Retinal pigment epithelial cell (primary cell): ENCODE results near the gene SPNS3.

Experiments
- DNase-seq: peaks from one replicate; pipeline ENCODE4 v3.0.0-alpha.2; 2010; ENCODE audit warnings: low read depth
- H3K4me3 ChIP-seq: 2 replicates; pipeline ENCODE4 v1.5.1; 2011; ENCODE audit warnings: mild to moderate bottlenecking, low read length, control low read depth, moderate library complexity
- TF ChIP-seq, protein P1 (sequence below): conservative IDR thresholded peaks from 2 replicates; pipeline ENCODE4 v1.5.1; 2011; ENCODE audit warnings: low read depth, low read length, control low read depth, inconsistent platforms

Gene SPNS3

DNA sequence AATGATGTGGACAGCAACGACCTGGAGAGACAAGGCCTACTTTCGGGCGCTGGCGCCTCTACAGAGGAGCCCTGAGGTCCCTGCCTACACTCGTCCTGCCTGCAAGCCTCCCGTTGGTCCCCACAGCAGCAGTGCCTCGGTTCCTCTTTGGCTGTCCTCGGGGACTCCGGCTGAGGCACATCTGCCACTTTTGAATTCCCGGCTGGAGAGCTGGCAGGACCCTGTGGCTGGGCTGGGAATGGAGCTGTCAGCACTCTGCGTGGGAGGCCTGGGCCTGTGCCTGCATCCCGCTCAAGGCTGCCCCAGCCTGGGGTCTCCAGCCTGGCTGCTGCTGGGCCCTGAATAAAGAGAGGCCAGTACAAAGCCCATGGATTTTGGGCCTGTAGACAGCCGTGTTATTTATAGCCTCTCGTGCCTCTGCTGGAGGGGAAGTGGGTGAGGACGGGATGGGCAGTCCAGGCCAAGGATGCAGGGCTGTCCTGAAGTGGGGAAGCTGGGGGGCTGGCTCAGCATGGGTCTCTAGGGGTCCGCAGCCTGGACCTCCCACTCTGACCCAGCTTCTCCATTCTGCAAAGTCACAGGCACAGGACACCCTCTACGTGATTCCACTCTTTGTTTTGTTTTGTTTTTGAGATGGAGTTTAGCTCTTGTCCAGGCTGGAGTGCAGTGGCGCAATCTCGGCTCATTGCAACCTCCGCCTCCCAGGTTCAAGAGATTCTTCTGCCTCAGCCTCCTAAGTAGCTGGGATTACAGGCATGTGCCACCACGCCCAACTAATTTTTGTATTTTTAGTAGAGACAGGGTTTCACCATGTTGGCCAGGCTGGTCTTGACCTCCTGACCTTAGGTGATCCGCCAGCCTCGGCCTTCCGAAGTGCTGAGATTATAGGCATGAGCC is 54.3 kb downstream of the SPNS3 start:
- no peak for DNase-seq
- TF ChIP-seq, protein P1, sequence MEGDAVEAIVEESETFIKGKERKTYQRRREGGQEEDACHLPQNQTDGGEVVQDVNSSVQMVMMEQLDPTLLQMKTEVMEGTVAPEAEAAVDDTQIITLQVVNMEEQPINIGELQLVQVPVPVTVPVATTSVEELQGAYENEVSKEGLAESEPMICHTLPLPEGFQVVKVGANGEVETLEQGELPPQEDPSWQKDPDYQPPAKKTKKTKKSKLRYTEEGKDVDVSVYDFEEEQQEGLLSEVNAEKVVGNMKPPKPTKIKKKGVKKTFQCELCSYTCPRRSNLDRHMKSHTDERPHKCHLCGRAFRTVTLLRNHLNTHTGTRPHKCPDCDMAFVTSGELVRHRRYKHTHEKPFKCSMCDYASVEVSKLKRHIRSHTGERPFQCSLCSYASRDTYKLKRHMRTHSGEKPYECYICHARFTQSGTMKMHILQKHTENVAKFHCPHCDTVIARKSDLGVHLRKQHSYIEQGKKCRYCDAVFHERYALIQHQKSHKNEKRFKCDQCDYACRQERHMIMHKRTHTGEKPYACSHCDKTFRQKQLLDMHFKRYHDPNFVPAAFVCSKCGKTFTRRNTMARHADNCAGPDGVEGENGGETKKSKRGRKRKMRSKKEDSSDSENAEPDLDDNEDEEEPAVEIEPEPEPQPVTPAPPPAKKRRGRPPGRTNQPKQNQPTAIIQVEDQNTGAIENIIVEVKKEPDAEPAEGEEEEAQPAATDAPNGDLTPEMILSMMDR, result no peak
- no peak overlapping the region for H3K4me3 ChIP-seq

DNA sequence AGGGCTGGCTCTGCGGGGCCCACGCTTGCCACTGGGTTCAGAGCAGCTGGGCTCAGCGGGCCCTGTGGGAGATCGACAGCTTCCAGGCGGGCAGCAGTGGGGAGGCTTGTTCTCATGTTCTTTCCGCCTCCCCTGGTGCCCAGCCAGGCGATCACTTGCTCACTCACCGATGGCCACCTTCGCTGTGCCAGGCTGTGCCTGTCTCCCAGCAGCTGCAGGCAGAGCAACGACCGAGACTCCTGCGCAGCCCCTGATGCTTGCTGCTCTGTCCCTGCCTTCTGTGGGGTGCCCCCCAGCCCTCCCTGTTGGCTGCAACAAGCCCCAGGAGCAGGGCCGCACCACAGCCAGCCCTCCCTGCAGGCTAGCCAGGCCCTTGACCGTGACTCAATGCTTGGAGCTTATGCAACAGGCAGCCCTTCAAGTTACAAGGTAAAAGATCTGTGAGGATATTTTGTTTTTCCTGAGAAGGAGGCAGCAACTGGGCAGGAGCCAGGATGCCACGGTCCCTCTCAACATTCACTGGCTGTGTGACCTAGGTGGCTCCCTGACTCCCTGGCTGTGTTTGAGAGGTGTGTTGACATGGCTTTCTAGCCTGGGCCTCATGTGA is 55.4 kb downstream of the SPNS3 start:
- DNase-seq, result no peak
- TF ChIP-seq, protein P1, result no peak
- H3K4me3 ChIP-seq, result no peak overlapping the region

DNA sequence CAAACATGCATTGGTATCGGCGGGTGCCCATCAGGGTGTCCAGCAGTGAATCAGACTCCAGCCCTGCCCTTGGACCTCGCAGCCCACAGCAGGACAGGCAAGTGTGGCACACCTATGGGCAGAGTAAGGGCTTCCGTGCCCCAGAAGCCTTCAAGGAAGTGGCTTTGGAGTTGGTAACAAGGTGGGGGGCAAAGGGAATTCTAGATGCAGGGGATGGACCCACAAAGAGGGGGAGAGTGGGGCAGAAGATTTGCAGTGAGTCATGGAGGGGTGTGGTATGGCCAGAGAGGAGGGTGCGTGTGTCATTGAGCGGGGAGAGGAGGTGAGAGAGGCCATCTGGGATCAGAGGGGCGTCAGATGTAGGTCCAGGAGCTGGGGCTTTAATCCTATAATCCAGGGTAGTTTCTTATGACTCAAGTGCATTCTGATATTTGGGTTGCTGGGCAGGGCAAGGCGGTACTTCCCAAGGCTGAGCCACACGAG is 56.4 kb downstream of the SPNS3 start:
- peak; percentile 62 for DNase-seq
- H3K4me3 ChIP-seq, result no peak overlapping the region
- TF ChIP-seq, protein P1, result no peak

DNA sequence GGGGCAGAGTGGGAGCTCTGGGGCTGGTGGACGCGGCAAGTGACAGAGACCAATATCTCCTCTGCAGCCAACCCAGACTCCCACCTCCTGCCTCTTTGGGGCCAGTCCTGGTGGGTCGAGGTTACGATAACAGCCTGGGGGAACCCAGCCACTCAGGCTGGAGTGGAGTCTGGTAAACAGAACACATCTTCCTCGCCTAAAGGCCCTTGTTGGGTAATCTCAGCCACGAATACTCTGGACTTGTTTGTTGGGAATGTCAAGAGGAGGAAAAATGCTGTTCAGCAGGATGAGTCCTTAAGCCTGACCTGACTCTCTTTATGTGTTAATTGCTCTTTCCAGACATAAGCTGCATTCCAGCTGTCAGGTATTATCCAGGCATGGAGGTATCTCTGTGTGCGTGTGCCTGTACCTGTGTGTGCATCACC is 56.9 kb downstream of the SPNS3 start:
- H3K4me3 ChIP-seq, result no peak overlapping the region
- TF ChIP-seq, protein P1, result no peak
- no peak for DNase-seq

DNA sequence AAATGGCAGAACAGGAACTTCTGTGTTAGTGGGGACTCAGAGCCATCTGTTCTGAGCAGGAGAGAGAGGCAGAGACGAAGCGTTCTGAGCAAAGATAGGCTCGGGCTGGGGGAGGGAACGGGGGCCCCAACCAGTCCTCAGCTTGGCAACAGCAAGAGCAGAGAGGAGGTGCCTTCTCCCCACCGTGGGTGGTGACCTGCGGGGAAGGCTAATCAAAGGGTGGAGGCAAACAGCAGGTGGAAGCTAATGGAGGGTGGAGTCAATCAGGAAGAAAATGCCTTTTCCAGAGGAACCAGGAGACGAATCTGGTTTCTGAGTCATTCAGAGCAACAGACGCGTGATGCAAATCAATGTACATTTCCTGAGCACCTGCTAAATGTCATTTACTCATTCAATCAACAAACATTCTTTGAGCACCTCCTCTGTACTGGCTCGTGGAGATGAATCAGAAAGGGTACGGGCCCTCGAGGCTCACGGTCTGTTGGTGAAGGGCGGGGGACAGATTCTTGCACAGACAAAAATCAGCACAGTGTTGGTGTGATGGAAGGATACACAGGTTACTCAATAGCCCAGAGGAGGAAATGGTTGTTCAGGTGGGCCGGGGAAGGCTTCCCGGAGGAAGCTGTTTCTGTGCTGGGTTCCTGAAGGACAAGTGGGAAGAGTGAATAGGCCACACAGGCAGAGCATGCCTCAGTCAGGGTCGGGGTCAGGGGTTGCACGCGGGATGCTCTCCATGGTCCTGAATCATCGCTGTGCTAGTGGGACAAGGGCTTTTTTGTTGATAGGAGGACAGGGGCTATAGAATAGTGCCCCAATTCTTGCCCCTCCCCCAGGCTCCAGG is 59.2 kb downstream of the SPNS3 start:
- H3K4me3 ChIP-seq, result no peak overlapping the region
- TF ChIP-seq, protein P1, result no peak
- DNase-seq, result no peak

DNA sequence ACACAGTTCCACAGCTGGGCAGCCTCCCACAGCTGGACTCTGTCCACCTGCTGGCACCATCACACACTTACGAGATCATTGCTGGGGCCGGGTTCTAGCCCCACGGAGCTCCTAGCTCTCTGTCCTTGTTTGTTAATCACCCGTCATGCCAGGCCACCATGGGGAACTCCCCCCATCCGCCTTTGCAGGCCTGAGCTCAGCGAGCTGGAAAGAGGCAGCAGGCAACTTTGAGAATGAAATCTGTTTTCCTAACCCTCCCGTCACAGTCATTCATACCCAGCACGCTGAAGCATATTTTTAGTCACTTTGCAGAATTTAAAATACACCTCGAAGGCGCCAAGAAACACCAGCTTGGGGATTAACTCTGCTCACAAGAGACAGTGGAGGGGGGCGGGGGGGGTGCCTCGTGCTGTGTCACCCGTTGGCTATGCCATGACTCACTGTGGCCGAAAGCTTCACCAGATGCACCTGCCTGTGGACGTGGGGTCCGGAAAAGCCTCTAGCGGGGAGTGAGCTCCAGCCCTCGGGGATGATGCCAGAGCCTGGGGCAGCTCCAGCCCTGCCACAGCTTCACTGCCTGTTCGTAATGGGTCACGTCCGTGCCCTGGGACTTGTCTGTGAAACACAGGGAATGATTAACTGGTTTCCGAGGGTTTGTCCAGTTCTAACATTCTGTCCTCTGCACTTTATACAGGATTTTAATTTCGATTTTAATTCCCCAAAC is 63.5 kb downstream of the SPNS3 start:
- peak overlapping the region; percentile 40 for H3K4me3 ChIP-seq
- TF ChIP-seq, protein P1, result no peak
- peak; percentile 88 for DNase-seq
